ENCODE results near the gene ZNF749. TPM values are rescaled to one million over a fixed set of nuclear protein-coding genes. Genes with fewer than 3 reads are reported as not detected.

Gene ZNF749
- total RNA-seq, 4 donors from 2014 or later = 3.1 to 7.8 (median 4.5) TPM

DNA sequence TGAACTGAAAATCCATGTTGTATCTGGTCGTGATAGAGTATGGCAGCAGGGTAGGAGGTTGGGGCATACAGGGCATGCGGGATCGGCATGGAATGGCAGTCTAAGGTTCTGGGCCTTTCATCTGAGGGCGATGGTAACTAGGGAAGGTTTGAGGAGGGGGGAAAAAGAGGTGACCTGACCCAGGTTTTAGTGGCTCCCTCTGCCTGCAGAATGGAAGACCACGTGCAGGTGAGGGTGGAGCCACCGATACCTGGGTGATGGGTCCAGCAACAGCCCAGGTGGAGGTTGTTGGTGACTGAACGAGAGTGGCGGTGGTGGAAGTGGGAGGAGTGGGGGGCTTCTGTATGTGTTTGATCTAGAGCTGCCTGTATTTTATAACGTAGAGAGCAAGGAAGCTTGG, 3.8 kb downstream of the ZNF749 start:
- TF ChIP-seq, protein P1, sequence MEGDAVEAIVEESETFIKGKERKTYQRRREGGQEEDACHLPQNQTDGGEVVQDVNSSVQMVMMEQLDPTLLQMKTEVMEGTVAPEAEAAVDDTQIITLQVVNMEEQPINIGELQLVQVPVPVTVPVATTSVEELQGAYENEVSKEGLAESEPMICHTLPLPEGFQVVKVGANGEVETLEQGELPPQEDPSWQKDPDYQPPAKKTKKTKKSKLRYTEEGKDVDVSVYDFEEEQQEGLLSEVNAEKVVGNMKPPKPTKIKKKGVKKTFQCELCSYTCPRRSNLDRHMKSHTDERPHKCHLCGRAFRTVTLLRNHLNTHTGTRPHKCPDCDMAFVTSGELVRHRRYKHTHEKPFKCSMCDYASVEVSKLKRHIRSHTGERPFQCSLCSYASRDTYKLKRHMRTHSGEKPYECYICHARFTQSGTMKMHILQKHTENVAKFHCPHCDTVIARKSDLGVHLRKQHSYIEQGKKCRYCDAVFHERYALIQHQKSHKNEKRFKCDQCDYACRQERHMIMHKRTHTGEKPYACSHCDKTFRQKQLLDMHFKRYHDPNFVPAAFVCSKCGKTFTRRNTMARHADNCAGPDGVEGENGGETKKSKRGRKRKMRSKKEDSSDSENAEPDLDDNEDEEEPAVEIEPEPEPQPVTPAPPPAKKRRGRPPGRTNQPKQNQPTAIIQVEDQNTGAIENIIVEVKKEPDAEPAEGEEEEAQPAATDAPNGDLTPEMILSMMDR (IDR thresholded peaks at IDR 0.05) = no peak
- no peak for TF ChIP-seq EP300 (IDR thresholded peaks at IDR 0.05)
- no peak for TF ChIP-seq POLR2A (IDR thresholded peaks at IDR 0.05)
- no peak for DNase-seq (ENCODE audit: low spot score in 2 of 2)
- no peak overlapping the region for H3K4me3 ChIP-seq
- peaks cover 0 to 61% (median 12%) of the 10 kb centered on the region in 4 donors for H3K9me3 ChIP-seq
- WGBS, 2 donors = 83 to 95% methylated on average over 9 of the region's 9 CpGs
- H3K36me3 ChIP-seq = peaks cover 3 to 63% (median 8%) of the 10 kb centered on the region in 3 donors
- H3K27ac ChIP-seq = no peak overlapping the region
- H3K4me1 ChIP-seq = peaks cover 0 to 27% (median 11%) of the 10 kb centered on the region in 4 donors
- no peaks in the 10 kb centered on the region for H3K27me3 ChIP-seq

DNA sequence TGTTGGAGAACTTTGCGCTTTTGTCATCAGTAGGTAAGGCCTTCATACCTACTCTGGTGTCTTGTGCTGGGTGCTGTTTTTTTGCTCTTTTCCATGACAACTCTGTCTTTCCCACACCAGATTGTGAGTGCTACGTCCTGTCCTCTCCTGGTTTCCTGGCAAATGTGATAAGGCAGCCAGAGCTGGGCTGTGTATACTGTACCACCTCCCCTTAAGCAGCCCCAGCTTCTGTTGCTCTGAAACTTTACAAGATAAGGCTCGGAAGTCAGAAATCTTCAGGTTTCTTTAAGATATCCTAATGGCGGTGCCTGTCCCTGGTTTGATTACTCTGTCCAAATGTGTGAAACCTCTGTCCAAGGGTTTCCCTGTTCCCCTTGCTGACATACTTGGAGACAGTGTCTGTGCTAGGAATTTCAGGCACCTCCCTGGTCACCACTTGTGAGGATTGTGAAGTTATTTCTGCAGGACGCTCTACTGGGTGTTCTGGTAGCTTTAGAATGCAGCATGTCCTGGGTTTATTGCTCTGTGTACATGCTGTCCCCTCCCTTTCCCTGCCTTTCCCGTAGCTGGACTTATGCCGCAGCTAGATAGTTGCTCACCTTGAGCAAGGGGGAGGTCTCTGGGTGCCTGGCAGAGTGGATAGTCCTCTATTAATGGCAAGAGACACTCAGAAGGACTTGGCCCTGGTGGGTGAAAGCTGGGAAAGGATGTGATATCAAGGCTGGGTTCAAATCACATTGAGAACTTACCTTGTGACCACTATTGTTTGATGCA, 7.0 kb downstream of the ZNF749 start:
- Histone ChIP-seq H3K9me3 (peaks cover 0 to 94% (median 32%) of the 10 kb centered on the region in 4 donors), H3K27ac (no peak overlapping the region), H3K4me1 (peaks cover 0 to 3% (median 0%) of the 10 kb centered on the region in 4 donors), H3K4me3 (no peak overlapping the region), H3K27me3 (no peaks in the 10 kb centered on the region), H3K36me3 (peaks cover 3 to 93% (median 8%) of the 10 kb centered on the region in 3 donors)
- no peak for TF ChIP-seq POLR2A (IDR thresholded peaks at IDR 0.05)
- 93 to 96% methylated on average over 6 to 7 of the region's 7 CpGs for WGBS, 2 donors
- no peak for DNase-seq (ENCODE audit: low spot score in 2 of 2)

DNA sequence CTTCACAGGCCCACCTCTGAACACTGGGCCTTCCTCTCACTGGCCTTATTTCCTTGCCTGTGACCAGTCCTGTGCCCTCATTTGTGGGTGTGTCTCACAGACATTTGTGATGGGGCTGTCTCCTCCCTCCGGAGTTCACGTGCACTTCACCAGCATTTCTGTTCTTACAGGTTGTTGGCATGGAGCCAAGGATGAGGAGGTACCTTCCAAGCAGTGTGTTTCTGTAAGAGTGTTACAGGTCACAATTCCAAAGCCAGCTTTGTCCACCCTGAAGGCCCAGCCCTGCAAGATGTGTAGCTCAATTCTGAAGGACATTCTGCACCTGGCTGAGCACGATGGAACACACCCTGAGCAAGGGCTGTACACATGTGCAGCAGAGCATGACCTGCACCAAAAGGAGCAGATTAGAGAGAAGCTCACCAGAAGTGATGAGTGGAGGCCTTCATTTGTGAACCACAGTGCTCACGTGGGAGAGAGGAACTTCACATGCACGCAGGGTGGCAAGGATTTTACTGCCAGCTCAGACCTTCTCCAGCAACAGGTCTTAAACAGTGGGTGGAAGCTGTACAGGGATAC, 8.1 kb downstream of the ZNF749 start:
- Histone ChIP-seq H3K4me1 (no peaks in the 10 kb centered on the region), H3K4me3 (no peak overlapping the region), H3K27ac (no peak overlapping the region), H3K9me3 (peaks cover 0 to 99% (median 34%) of the 10 kb centered on the region in 4 donors), H3K27me3 (no peaks in the 10 kb centered on the region), H3K36me3 (peaks cover 3 to 96% (median 8%) of the 10 kb centered on the region in 3 donors)
- DNase-seq (ENCODE audit: low spot score in 2 of 2) = no peak
- WGBS, 2 donors = 72 to 82% methylated on average over 5 of the region's 5 CpGs
- TF ChIP-seq, protein P1 (IDR thresholded peaks at IDR 0.05) = no peak
- TF ChIP-seq EP300 (IDR thresholded peaks at IDR 0.05) (no peak), POLR2A (IDR thresholded peaks at IDR 0.05) (no peak)

DNA sequence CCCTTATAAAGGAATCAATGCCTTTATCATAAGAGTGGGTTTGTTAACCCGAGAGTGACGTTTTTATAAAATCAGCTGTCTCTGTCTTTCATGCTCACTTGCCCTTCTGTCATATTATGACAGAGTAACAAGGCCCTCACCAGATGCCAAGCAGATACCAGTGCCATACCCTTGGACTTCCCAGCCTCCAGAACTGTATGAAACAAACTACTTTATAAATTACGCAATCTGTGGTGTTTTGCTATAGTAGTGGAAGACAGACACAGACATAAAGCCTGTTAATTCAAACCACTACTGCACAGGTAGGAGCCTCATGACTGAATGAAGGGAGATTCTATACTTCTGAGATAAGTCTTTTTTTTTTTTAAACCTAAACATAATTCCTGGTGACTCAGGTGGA, 17.2 kb downstream of the ZNF749 start:
- H3K27ac ChIP-seq = no peak overlapping the region
- no peaks in the 10 kb centered on the region for H3K4me1 ChIP-seq
- H3K4me3 ChIP-seq = no peak overlapping the region
- no peaks in the 10 kb centered on the region for H3K27me3 ChIP-seq
- TF ChIP-seq, protein P1 (IDR thresholded peaks at IDR 0.05) = no peak
- TF ChIP-seq POLR2A (IDR thresholded peaks at IDR 0.05) = no peak
- no peak for TF ChIP-seq EP300 (IDR thresholded peaks at IDR 0.05)
- peaks cover 0 to 99% (median 38%) of the 10 kb centered on the region in 4 donors for H3K9me3 ChIP-seq
- peaks cover 0 to 86% (median 0%) of the 10 kb centered on the region in 3 donors for H3K36me3 ChIP-seq
- DNase-seq (ENCODE audit: low spot score in 2 of 2) = no peak
- WGBS, 2 donors = 90 to 94% methylated on average over 3 of the region's 3 CpGs

DNA sequence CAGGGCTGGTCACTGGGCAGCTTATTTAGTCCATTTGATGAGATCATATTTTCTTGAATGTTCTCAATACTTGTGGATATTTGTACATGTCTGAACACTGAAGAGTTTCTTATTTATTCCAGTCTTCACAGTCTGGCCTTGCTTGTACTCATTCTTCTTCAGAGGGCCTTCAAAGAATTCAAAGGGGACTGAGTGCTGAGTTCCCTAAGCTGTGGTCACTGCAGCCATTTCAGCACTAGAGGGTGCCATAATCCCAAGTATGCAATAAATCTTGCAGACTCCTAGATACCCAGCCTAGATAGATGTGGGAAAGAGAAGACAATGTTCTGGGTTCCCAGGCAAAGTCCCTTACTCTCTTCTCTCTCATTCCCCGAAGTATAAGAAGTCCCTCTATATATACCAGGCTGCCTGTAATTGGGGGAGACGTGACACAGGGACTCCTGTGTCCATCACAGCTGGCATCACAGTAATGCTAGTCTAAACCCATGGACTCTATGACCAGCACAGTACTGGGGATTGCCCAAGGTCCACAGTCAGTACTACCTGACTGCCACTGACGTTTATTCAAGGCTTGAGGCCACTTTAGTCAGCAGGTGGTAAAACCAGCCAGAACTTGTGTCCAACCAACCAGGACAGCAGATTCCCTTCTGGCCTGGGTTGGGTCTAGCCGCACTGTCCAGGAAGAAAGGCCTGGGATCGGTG, 30.7 kb downstream of the ZNF749 start:
- no peak overlapping the region for H3K27ac ChIP-seq
- no peak for TF ChIP-seq POLR2A (IDR thresholded peaks at IDR 0.05)
- DNase-seq (ENCODE audit: low spot score in 2 of 2) = no peak
- no peaks in the 10 kb centered on the region for H3K4me1 ChIP-seq
- peaks cover under 1 to 100% (median 53%) of the 10 kb centered on the region in 4 donors for H3K9me3 ChIP-seq
- no peaks in the 10 kb centered on the region for H3K27me3 ChIP-seq
- no peak overlapping the region for H3K4me3 ChIP-seq
- 97 to 99% methylated on average over 3 to 5 of the region's 5 CpGs for WGBS, 2 donors
- peaks cover 0 to 55% (median 3%) of the 10 kb centered on the region in 3 donors for H3K36me3 ChIP-seq
